GM10847 (cell line): ENCODE results near the gene KTN1.
A peak's percentile ranks its signal among the peaks of the same experiment; 100 is the strongest.

Experiments
- POLR2A ChIP-seq: IDR thresholded peaks from 2 replicates; pipeline ENCODE4 v1.6.1; 2011; ENCODE audit not compliant: insufficient read length; ENCODE audit errors: extremely low read depth

KTN1 gene

GRCh38 chr14:55579724-55580469 lies at the start of gene KTN1:
Gene KTN1, plus strand, starts transcription at chr14:55580207. Its CDS starts 31,842 bp downstream, at chr14:55612049.
- peak; percentile 54 for TF ChIP-seq POLR2A

GRCh38 chr14:55530464-55530863 lies 49.5 kb upstream of the KTN1 start:
- TF ChIP-seq POLR2A = no peak

GRCh38 chr14:55532645-55533344 lies 47.2 kb upstream of the KTN1 start:
- TF ChIP-seq POLR2A = no peak

GRCh38 chr14:55533960-55534359 lies 46.0 kb upstream of the KTN1 start:
- TF ChIP-seq POLR2A = no peak

GRCh38 chr14:55535516-55536203 lies 44.3 kb upstream of the KTN1 start:
- no peak for TF ChIP-seq POLR2A

GRCh38 chr14:55536204-55536708 lies 43.8 kb upstream of the KTN1 start:
- TF ChIP-seq POLR2A = no peak

- TF ChIP-seq POLR2A = no peak
Measured at GRCh38 chr14:55537782-55538181, 42.2 kb upstream of the KTN1 start.

GRCh38 chr14:55539975-55540374 lies 40.0 kb upstream of the KTN1 start:
- no peak for TF ChIP-seq POLR2A

GRCh38 chr14:55540847-55541773 lies 38.9 kb upstream of the KTN1 start:
- no peak for TF ChIP-seq POLR2A

GRCh38 chr14:55545779-55546178 lies 34.2 kb upstream of the KTN1 start:
- no peak for TF ChIP-seq POLR2A

- no peak for TF ChIP-seq POLR2A
Measured at GRCh38 chr14:55546212-55546874, 33.7 kb upstream of the KTN1 start.

GRCh38 chr14:55547650-55548315 lies 32.2 kb upstream of the KTN1 start:
- TF ChIP-seq POLR2A = no peak

GRCh38 chr14:55553791-55554190 lies 26.2 kb upstream of the KTN1 start:
- TF ChIP-seq POLR2A = no peak
